HEK293 (cell line): Measurements from ENCODE around the gene ATG2A.

ENCODE experiments used
- BCL11B ChIP-seq: fragments of 450-650 bp; formaldehyde crosslinking; IDR thresholded peaks from 2 replicates; pipeline ENCODE4 v1.5.1; 2016; ENCODE audit warnings: low read depth, missing biosample characterization, missing genetic modification characterization
- MYNN ChIP-seq: fragments of 450-650 bp; formaldehyde crosslinking; IDR thresholded peaks from 2 replicates; pipeline ENCODE4 v1.5.1; 2016; ENCODE audit warnings: missing biosample characterization, missing genetic modification characterization, borderline replicate concordance
- RBAK ChIP-seq: fragments of 450-650 bp; formaldehyde crosslinking; IDR thresholded peaks from 2 replicates; pipeline ENCODE4 v1.5.1; 2016; ENCODE audit warnings: missing biosample characterization, missing genetic modification characterization
- YY1 ChIP-seq: fragments of 450-650 bp; formaldehyde crosslinking; IDR thresholded peaks from 2 replicates; pipeline ENCODE4 v1.5.1; 2018; ENCODE audit warnings: missing biosample characterization, missing genetic modification characterization
- ZFP41 ChIP-seq: fragments of 450-650 bp; formaldehyde crosslinking; IDR thresholded peaks from 2 replicates; pipeline ENCODE4 v1.5.1; 2016; ENCODE audit warnings: missing biosample characterization, missing genetic modification characterization, borderline replicate concordance
- ZNF175 ChIP-seq: fragments of 450-650 bp; formaldehyde crosslinking; IDR thresholded peaks from 2 replicates; pipeline ENCODE4 v1.5.1; 2016; ENCODE audit warnings: missing biosample characterization, missing genetic modification characterization
- ZNF416 ChIP-seq: fragments of 450-650 bp; formaldehyde crosslinking; IDR thresholded peaks from 2 replicates; pipeline ENCODE4 v1.5.1; 2016; ENCODE audit warnings: missing biosample characterization, missing genetic modification characterization
- ZNF629 ChIP-seq: fragments of 450-650 bp; formaldehyde crosslinking; IDR thresholded peaks from 2 replicates; pipeline ENCODE4 v1.5.1; 2017; ENCODE audit warnings: missing biosample characterization, missing genetic modification characterization
- TF ChIP-seq, protein P1 (sequence below): fragments of 450-650 bp; formaldehyde crosslinking; IDR thresholded peaks from 2 replicates; pipeline ENCODE4 v1.5.1; 2016; ENCODE audit warnings: missing biosample characterization, missing genetic modification characterization
- TF ChIP-seq, protein P2 (sequence below): fragments of 450-650 bp; formaldehyde crosslinking; IDR thresholded peaks from 2 replicates; pipeline ENCODE4 v1.5.1; 2016; ENCODE audit warnings: missing biosample characterization, missing genetic modification characterization
- TF ChIP-seq, protein P3 (sequence below): fragments of 450-650 bp; formaldehyde crosslinking; IDR thresholded peaks from 2 replicates; pipeline ENCODE4 v1.5.1; 2016; ENCODE audit warnings: missing biosample characterization, missing genetic modification characterization

DNA sequence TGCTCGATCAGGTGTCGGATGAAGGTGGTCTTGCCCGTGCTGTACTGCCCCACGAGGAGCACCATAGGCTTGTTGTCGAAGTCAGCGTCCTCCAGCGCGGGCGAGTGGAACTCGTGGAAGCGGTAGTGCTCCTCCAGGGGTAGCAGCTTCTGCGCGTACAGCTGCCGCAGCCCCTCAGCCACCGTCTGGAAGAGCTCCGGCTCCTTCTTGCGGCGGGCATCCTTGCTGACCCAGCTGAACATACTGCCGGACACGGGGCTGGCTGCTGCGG lies 38.9 kb downstream of the ATG2A start:
- TF ChIP-seq RBAK (tag by site-specific recombination) (no peak), YY1 (tag by site-specific recombination) (no peak), ZNF175 (tag by site-specific recombination) (no peak), ZFP41 (tag by site-specific recombination) (no peak), ZNF416 (tag by site-specific recombination) (no peak), ZNF629 (tag by site-specific recombination) (no peak; the same call in 1 of the 2 replicates), MYNN (tag by site-specific recombination) (no peak), BCL11B (tag by site-specific recombination) (no peak)
- TF ChIP-seq, protein P1, sequence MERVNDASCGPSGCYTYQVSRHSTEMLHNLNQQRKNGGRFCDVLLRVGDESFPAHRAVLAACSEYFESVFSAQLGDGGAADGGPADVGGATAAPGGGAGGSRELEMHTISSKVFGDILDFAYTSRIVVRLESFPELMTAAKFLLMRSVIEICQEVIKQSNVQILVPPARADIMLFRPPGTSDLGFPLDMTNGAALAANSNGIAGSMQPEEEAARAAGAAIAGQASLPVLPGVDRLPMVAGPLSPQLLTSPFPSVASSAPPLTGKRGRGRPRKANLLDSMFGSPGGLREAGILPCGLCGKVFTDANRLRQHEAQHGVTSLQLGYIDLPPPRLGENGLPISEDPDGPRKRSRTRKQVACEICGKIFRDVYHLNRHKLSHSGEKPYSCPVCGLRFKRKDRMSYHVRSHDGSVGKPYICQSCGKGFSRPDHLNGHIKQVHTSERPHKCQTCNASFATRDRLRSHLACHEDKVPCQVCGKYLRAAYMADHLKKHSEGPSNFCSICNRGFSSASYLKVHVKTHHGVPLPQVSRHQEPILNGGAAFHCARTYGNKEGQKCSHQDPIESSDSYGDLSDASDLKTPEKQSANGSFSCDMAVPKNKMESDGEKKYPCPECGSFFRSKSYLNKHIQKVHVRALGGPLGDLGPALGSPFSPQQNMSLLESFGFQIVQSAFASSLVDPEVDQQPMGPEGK (tag by site-specific recombination) = no peak
- TF ChIP-seq, protein P2, sequence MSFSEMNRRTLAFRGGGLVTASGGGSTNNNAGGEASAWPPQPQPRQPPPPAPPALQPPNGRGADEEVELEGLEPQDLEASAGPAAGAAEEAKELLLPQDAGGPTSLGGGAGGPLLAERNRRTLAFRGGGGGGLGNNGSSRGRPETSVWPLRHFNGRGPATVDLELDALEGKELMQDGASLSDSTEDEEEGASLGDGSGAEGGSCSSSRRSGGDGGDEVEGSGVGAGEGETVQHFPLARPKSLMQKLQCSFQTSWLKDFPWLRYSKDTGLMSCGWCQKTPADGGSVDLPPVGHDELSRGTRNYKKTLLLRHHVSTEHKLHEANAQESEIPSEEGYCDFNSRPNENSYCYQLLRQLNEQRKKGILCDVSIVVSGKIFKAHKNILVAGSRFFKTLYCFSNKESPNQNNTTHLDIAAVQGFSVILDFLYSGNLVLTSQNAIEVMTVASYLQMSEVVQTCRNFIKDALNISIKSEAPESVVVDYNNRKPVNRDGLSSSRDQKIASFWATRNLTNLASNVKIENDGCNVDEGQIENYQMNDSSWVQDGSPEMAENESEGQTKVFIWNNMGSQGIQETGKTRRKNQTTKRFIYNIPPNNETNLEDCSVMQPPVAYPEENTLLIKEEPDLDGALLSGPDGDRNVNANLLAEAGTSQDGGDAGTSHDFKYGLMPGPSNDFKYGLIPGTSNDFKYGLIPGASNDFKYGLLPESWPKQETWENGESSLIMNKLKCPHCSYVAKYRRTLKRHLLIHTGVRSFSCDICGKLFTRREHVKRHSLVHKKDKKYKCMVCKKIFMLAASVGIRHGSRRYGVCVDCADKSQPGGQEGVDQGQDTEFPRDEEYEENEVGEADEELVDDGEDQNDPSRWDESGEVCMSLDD (tag by site-specific recombination) = no peak
- TF ChIP-seq, protein P3, sequence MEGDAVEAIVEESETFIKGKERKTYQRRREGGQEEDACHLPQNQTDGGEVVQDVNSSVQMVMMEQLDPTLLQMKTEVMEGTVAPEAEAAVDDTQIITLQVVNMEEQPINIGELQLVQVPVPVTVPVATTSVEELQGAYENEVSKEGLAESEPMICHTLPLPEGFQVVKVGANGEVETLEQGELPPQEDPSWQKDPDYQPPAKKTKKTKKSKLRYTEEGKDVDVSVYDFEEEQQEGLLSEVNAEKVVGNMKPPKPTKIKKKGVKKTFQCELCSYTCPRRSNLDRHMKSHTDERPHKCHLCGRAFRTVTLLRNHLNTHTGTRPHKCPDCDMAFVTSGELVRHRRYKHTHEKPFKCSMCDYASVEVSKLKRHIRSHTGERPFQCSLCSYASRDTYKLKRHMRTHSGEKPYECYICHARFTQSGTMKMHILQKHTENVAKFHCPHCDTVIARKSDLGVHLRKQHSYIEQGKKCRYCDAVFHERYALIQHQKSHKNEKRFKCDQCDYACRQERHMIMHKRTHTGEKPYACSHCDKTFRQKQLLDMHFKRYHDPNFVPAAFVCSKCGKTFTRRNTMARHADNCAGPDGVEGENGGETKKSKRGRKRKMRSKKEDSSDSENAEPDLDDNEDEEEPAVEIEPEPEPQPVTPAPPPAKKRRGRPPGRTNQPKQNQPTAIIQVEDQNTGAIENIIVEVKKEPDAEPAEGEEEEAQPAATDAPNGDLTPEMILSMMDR (tag by site-specific recombination) = no peak
